ENCODE results near the gene GPRASP3.

Gene GPRASP3

DNA sequence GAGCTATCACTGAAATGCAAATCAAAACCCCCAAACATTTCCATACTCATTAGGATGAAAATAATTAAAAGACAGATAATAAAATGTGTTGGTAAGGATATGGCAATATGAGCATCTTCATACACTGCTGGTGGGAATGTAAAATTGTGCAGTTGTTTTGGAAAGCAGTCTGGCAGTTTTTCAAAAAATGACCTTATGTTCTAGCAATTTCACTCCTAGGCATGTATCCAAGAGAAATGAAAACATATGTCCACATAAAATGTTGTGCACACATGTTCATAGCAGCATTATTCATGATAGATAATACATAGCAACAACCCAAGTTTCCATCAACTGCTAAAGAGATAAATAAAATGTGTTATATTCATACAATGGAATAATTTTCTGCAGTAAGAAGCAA lies 23.0 kb upstream of the GPRASP3 start:
- H3K36me3 ChIP-seq (ENCODE audit: insufficient read depth, low read length), result no peaks in the 10 kb centered on the region
- no peaks in the 10 kb centered on the region for H3K4me1 ChIP-seq (ENCODE audit: insufficient read depth, low read length, poor library complexity, severe bottlenecking)
- H4K20me1 ChIP-seq (ENCODE audit: insufficient read depth, low read length, poor library complexity, severe bottlenecking), result no peaks in the 10 kb centered on the region
- no peak overlapping the region for H3K9ac ChIP-seq (ENCODE audit: low read depth, low read length, poor library complexity, severe bottlenecking)
- H3K27me3 ChIP-seq (ENCODE audit: insufficient read depth, low read length, poor library complexity, severe bottlenecking), result no peaks in the 10 kb centered on the region
- H2AFZ ChIP-seq (ENCODE audit: low read length), result no peak overlapping the region
- H3K4me3 ChIP-seq (ENCODE audit: low read length, poor library complexity, severe bottlenecking), result no peak overlapping the region
- H3K9me2 ChIP-seq (replicated peaks; ENCODE audit: low read depth, low read length), result no peaks in the 10 kb centered on the region
- TF ChIP-seq, protein P1, sequence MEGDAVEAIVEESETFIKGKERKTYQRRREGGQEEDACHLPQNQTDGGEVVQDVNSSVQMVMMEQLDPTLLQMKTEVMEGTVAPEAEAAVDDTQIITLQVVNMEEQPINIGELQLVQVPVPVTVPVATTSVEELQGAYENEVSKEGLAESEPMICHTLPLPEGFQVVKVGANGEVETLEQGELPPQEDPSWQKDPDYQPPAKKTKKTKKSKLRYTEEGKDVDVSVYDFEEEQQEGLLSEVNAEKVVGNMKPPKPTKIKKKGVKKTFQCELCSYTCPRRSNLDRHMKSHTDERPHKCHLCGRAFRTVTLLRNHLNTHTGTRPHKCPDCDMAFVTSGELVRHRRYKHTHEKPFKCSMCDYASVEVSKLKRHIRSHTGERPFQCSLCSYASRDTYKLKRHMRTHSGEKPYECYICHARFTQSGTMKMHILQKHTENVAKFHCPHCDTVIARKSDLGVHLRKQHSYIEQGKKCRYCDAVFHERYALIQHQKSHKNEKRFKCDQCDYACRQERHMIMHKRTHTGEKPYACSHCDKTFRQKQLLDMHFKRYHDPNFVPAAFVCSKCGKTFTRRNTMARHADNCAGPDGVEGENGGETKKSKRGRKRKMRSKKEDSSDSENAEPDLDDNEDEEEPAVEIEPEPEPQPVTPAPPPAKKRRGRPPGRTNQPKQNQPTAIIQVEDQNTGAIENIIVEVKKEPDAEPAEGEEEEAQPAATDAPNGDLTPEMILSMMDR (conservative IDR thresholded peaks at IDR 0.05; ENCODE audit: low read length), result no peak
- TF ChIP-seq EZH2phosphoT487 (IDR thresholded peaks at IDR 0.05; ENCODE audit: borderline replicate concordance), result no peak
- H3F3A ChIP-seq (ENCODE audit: low read depth), result no peaks in the 10 kb centered on the region
- no peaks in the 10 kb centered on the region for H3K79me2 ChIP-seq (ENCODE audit: insufficient read depth, low read length)
- no peaks in the 10 kb centered on the region for H3K9me3 ChIP-seq (ENCODE audit: insufficient read depth, low read depth, low read length)
- no peak overlapping the region for H3K4me2 ChIP-seq (ENCODE audit: low read depth, low read length, poor library complexity, severe bottlenecking)

DNA sequence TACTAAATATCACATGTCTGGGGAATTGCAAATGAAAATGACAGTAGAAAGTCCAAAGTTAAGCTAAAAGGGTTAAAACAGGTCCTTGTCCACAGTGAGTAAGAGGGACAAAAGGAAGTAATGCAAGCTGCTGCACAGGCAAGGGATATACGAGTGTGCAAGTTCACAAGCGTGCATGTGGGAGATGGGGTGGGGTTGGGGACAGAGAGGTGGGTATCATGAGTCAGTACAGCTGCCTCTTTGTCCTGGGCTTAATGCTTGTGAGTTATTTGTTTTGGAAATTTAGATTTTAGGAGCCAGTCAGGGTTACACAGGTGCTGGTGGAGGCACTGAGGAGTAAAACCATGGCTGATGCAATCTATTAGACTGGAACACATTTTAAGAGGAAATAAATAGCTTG lies 11.6 kb upstream of the GPRASP3 start:
- no peak overlapping the region for H3K4me3 ChIP-seq (ENCODE audit: low read length, poor library complexity, severe bottlenecking)
- TF ChIP-seq EZH2phosphoT487 (IDR thresholded peaks at IDR 0.05; ENCODE audit: borderline replicate concordance), result no peak
- TF ChIP-seq, protein P1 (conservative IDR thresholded peaks at IDR 0.05; ENCODE audit: low read length), result no peak
- H3K9ac ChIP-seq (ENCODE audit: low read depth, low read length, poor library complexity, severe bottlenecking), result no peak overlapping the region
- H2AFZ ChIP-seq (ENCODE audit: low read length), result no peak overlapping the region
- no peaks in the 10 kb centered on the region for H3K36me3 ChIP-seq (ENCODE audit: insufficient read depth, low read length)
- H4K20me1 ChIP-seq (ENCODE audit: insufficient read depth, low read length, poor library complexity, severe bottlenecking), result no peaks in the 10 kb centered on the region
- H3K9me2 ChIP-seq (replicated peaks; ENCODE audit: low read depth, low read length), result no peaks in the 10 kb centered on the region
- H3K4me2 ChIP-seq (ENCODE audit: low read depth, low read length, poor library complexity, severe bottlenecking), result no peak overlapping the region
- H3K9me3 ChIP-seq (ENCODE audit: insufficient read depth, low read depth, low read length), result no peaks in the 10 kb centered on the region
- no peaks in the 10 kb centered on the region for H3K4me1 ChIP-seq (ENCODE audit: insufficient read depth, low read length, poor library complexity, severe bottlenecking)
- no peaks in the 10 kb centered on the region for H3F3A ChIP-seq (ENCODE audit: low read depth)
- H3K27me3 ChIP-seq (ENCODE audit: insufficient read depth, low read length, poor library complexity, severe bottlenecking), result no peaks in the 10 kb centered on the region
- H3K79me2 ChIP-seq (ENCODE audit: insufficient read depth, low read length), result no peaks in the 10 kb centered on the region

DNA sequence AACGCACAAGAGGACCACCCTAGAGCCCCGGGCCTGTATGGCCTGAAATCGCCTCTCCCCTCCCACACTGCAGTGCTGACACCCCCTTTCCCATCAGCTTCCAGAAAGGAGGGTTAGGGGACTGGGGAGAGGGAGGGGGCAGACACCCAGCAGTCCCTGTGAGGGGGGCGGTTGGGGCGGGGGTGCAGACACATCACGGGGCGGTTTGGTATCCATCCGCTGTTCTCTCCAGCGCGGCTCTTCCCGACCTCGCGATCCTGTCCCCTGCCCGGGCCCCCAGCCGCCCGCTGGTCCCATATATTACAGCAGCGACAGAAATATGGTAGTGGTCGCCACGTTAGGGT lies 8.7 kb upstream of the GPRASP3 start:
- H3K9me3 ChIP-seq (ENCODE audit: insufficient read depth, low read depth, low read length), result no peaks in the 10 kb centered on the region
- no peaks in the 10 kb centered on the region for H3F3A ChIP-seq (ENCODE audit: low read depth)
- H3K9me2 ChIP-seq (replicated peaks; ENCODE audit: low read depth, low read length), result no peaks in the 10 kb centered on the region
- no peaks in the 10 kb centered on the region for H3K79me2 ChIP-seq (ENCODE audit: insufficient read depth, low read length)
- no peak overlapping the region for H2AFZ ChIP-seq (ENCODE audit: low read length)
- no peaks in the 10 kb centered on the region for H3K27me3 ChIP-seq (ENCODE audit: insufficient read depth, low read length, poor library complexity, severe bottlenecking)
- H3K9ac ChIP-seq (ENCODE audit: low read depth, low read length, poor library complexity, severe bottlenecking), result no peak overlapping the region
- H4K20me1 ChIP-seq (ENCODE audit: insufficient read depth, low read length, poor library complexity, severe bottlenecking), result no peaks in the 10 kb centered on the region
- H3K4me2 ChIP-seq (ENCODE audit: low read depth, low read length, poor library complexity, severe bottlenecking), result no peak overlapping the region
- H3K4me3 ChIP-seq (ENCODE audit: low read length, poor library complexity, severe bottlenecking), result no peak overlapping the region
- no peaks in the 10 kb centered on the region for H3K36me3 ChIP-seq (ENCODE audit: insufficient read depth, low read length)
- H3K4me1 ChIP-seq (ENCODE audit: insufficient read depth, low read length, poor library complexity, severe bottlenecking), result no peaks in the 10 kb centered on the region
- TF ChIP-seq, protein P1 (conservative IDR thresholded peaks at IDR 0.05; ENCODE audit: low read length), result no peak
- no peak for TF ChIP-seq EZH2phosphoT487 (IDR thresholded peaks at IDR 0.05; ENCODE audit: borderline replicate concordance)

All from Loucy (cell line).